ENCODE data around the gene COA7.
"Not testable (repeated sequence)": the region's sequence is repeated elsewhere in the genome, so short reads cannot be mapped to it uniquely, and the experiment has no call there.

DNA sequence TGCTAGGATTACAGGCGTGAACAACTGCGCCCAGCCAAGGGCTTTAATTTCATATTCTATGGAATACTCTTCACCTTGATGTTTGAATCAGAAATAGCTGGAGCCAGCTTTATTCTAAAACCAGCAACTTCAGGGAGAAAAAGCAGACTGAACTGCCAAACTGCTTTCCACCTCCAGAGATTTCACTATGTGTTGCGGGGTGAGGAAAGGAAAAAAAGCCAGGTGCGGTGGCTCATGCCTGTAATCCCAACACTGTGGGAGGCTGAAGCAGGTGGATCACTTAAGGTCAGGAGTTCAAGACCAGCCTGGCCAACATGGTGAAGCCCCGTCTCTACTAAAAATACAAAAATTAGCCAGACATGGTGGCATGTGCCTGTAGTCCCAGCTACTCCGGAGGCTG is 17.1 kb upstream of the COA7 start:
- not testable (repeated sequence) for TF ChIP-seq EZH2phosphoT487 (IDR thresholded peaks at IDR 0.05; ENCODE audit: low read length); EZH2 (optimal IDR thresholded peaks at IDR 0.05; ENCODE audit: low read depth, low read length)
- TF ChIP-seq, protein P1, sequence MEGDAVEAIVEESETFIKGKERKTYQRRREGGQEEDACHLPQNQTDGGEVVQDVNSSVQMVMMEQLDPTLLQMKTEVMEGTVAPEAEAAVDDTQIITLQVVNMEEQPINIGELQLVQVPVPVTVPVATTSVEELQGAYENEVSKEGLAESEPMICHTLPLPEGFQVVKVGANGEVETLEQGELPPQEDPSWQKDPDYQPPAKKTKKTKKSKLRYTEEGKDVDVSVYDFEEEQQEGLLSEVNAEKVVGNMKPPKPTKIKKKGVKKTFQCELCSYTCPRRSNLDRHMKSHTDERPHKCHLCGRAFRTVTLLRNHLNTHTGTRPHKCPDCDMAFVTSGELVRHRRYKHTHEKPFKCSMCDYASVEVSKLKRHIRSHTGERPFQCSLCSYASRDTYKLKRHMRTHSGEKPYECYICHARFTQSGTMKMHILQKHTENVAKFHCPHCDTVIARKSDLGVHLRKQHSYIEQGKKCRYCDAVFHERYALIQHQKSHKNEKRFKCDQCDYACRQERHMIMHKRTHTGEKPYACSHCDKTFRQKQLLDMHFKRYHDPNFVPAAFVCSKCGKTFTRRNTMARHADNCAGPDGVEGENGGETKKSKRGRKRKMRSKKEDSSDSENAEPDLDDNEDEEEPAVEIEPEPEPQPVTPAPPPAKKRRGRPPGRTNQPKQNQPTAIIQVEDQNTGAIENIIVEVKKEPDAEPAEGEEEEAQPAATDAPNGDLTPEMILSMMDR (IDR thresholded peaks at IDR 0.05; ENCODE audit: low read length), result not testable (repeated sequence)

Measured in MM.1S (cell line).